WERI-Rb-1 (cell line): ENCODE measurements around the gene RANBP3.

Source experiments
- DNase-seq: peaks from one replicate; pipeline ENCODE4 v3.0.0-alpha.2; 2020
- H3K27ac ChIP-seq: fragments of 250-450 bp; sonication (Bioruptor Pico); 2 replicates; pipeline ENCODE4 v1.5.1; 2020; ENCODE audit warnings: mild to moderate bottlenecking, moderate library complexity
- H3K27me3 ChIP-seq: fragments of 250-450 bp; sonication (Bioruptor Pico); 2 replicates; pipeline ENCODE4 v1.5.1; 2021; ENCODE audit warnings: mild to moderate bottlenecking, low read depth, moderate library complexity; ENCODE audit not compliant: insufficient read depth, severe bottlenecking
- H3K36me3 ChIP-seq: fragments of 250-450 bp; sonication (Bioruptor Pico); 2 replicates; pipeline ENCODE4 v1.5.1; 2020; ENCODE audit warnings: mild to moderate bottlenecking, moderate library complexity
- H3K4me3 ChIP-seq: 2 replicates; pipeline ENCODE4 v1.5.1; 2011; ENCODE audit warnings: low read depth, mild to moderate bottlenecking, control low read depth, low read length
- H3K9me3 ChIP-seq: fragments of 250-450 bp; sonication (Bioruptor Pico); 2 replicates; pipeline ENCODE4 v1.5.1; 2021; ENCODE audit warnings: mild to moderate bottlenecking, moderate library complexity; ENCODE audit not compliant: severe bottlenecking
- TF ChIP-seq, protein P1 (sequence below): IDR thresholded peaks from 2 replicates; pipeline ENCODE4 v1.5.1; 2011; ENCODE audit warnings: low read depth, mild to moderate bottlenecking, control low read depth, inconsistent platforms, low read length

The RANBP3 gene

DNA sequence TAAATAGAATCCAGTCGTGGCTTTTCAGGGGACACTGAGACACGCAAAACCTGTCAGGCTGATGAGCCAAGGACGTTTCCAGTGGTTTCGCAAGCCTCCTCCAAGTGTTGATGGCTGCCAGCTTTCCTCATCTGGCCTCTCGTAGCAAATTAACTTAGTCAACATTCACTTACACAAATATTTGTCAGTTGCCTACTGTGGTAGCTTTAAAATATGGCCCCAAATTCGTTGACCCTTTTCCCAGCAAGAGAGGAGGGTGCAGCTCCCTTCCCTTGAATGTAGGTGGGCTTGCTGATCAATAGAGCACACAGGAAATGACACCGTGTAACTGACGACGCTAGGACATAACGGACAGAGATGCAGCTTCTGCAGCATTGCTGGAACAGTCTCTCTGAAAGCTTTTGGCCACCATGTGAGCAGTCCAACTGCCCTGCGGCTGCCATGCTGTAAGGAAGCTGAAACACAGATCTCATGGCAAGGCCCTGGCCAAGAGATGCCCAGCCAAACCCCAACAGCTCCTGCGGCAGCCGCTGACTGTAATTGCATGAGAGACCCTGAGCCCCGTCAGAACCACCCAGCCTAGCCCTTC lies 5.5 kb upstream of the RANBP3 start:
- no peaks in the 10 kb centered on the region for H3K9me3 ChIP-seq
- peaks cover 4% of the 10 kb centered on the region; the same call in 1 of the 2 replicates for H3K36me3 ChIP-seq
- H3K27me3 ChIP-seq: no peaks in the 10 kb centered on the region
- H3K27ac ChIP-seq: no peak overlapping the region
- no peak overlapping the region for H3K4me3 ChIP-seq
- TF ChIP-seq, protein P1, sequence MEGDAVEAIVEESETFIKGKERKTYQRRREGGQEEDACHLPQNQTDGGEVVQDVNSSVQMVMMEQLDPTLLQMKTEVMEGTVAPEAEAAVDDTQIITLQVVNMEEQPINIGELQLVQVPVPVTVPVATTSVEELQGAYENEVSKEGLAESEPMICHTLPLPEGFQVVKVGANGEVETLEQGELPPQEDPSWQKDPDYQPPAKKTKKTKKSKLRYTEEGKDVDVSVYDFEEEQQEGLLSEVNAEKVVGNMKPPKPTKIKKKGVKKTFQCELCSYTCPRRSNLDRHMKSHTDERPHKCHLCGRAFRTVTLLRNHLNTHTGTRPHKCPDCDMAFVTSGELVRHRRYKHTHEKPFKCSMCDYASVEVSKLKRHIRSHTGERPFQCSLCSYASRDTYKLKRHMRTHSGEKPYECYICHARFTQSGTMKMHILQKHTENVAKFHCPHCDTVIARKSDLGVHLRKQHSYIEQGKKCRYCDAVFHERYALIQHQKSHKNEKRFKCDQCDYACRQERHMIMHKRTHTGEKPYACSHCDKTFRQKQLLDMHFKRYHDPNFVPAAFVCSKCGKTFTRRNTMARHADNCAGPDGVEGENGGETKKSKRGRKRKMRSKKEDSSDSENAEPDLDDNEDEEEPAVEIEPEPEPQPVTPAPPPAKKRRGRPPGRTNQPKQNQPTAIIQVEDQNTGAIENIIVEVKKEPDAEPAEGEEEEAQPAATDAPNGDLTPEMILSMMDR: no peak
- no peak for DNase-seq

DNA sequence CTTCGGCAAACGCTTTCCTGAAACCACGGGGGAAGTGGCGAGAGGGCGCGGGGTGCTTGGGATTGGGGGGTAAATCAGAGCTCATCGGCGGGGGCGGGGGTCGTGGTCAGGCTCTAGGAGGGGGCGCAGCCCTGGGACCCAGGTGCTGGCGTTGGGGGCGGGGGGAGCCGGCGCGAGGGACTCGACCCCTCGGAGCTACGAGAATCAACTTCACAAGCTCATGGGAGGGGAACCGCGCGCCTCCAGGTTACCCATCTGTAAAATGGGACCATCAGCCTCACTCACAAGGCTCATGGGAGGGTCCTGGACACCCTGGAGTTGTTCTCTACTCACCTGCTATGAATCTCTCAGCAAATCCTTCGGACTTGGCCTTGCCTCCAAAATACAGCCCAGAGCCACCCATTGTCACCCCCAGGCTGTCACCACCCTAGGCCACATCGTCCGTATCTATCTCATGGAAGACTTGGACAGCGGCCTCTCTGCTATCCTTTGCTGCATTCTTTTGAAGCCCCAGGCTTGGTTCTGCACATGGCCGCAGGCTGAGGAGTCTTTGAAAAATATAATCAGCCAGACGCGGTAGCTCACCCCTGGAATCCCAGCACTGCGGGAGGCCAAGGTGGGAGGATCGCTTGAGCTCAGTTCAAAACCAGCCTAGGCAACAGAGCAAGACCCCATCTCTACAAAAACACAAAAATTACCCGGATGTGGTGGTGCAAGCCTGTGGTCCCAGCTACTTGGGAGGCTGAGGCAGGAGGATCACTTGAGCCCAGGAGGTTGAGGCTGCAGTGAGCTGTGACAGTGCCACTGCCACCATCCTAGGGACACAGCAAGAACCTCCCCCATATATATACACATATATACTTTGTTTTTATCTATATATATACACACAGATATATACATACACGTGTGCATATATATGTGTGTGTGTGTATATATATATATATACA lies 939 bp upstream of the RANBP3 start:
- Histone ChIP-seq H3K36me3 (peaks cover 30% of the 10 kb centered on the region), H3K27me3 (no peaks in the 10 kb centered on the region), H3K4me3 (peak overlapping the region; percentile 78), H3K9me3 (no peaks in the 10 kb centered on the region), H3K27ac (peak overlapping the region; percentile 89)
- TF ChIP-seq, protein P1: no peak
- DNase-seq: no peak

DNA sequence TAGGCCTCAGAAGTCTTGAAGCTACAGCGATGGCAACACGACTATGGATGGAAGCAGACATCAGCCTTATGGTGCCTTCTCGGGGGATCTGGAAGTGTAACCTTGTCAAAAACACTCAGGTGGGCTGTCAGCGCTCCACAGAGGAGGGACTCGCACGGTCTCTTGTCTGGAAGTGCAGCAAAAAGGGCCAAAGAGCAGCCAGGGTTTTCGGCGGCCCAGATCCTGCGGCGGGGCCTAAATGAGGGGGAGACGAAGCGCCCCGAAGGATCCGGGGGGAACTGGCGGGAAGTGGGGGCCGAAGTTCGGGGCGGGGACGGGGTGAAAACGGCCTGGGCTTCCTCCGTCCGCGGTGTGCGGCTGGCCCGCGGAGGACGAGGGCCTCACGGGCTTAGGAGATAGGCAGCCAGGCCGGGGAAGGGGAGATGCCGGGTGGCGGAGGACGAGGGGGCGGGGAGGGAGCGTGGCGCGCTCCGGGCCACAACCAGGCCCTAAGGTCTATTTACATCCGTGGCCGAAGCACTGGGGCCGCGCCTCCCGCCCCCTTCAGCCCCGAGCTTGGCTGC lies 637 bp downstream of the RANBP3 start:
- DNase-seq: no peak
- TF ChIP-seq, protein P1: no peak
- Histone ChIP-seq H3K4me3 (peak overlapping the region; percentile 97), H3K27ac (peak overlapping the region; percentile 91), H3K9me3 (no peaks in the 10 kb centered on the region), H3K36me3 (peaks cover 42% of the 10 kb centered on the region), H3K27me3 (no peaks in the 10 kb centered on the region)

DNA sequence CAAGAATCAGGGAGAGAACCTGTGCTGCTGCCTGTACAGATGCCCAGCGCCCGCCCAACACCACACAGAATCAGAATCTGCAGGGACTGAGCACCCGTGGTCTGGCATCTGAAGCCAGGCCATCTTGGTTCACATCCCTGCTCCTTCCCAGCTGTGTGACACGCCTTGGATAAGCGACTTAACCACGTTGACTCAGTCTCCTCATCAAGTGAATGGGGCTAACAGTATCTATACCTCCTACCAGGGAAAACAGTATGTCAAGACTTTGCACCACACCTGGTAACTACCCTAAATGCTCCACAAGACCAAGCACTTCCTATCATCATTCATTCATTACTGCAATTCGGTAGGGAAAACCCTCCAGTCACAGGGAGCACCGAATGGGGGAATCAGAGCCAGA lies 1.2 kb downstream of the RANBP3 start:
- peak overlapping the region; percentile 91 for H3K27ac ChIP-seq
- TF ChIP-seq, protein P1: no peak
- H3K36me3 ChIP-seq: peaks cover 46% of the 10 kb centered on the region
- DNase-seq: no peak
- peak overlapping the region; percentile 97 for H3K4me3 ChIP-seq
- no peaks in the 10 kb centered on the region for H3K9me3 ChIP-seq
- no peaks in the 10 kb centered on the region for H3K27me3 ChIP-seq

DNA sequence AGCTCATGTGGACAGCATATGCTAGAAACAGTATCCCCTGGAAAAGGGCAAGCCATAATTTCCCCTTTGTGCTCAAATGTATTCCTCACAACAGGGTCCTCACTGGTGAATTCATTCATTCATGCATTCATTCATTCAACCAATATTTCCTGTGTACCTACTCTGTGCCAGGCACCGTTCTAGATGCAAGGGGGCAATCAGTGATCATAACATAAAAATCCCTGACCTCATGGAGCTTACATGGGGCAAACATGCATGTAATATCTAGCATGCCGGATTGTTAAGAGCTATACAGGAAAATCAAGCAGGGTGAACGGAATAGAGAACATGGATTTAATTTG lies 2.6 kb downstream of the RANBP3 start:
- DNase-seq: no peak
- no peaks in the 10 kb centered on the region for H3K27me3 ChIP-seq
- H3K4me3 ChIP-seq: no peak overlapping the region
- no peaks in the 10 kb centered on the region for H3K9me3 ChIP-seq
- peaks cover 49% of the 10 kb centered on the region for H3K36me3 ChIP-seq
- no peak overlapping the region for H3K27ac ChIP-seq
- TF ChIP-seq, protein P1: no peak
